ENCODE data around the gene HIP1R. TPM values are rescaled to one million over a fixed set of nuclear protein-coding genes. Genes with fewer than 3 reads are reported as not detected.

Gene HIP1R
- total and polyA plus RNA-seq, 2 of the 4 experiments (the other 2 are of a cell fraction) = 13.8 to 18.5 TPM

- no peak for DNase-seq
- WGBS, 2 experiments (ENCODE audit: extremely low coverage in 2 of 2, insufficient read length in 1 of 2) = 90% methylated on average over 31 of the region's 43 CpGs; no CpG with 5 or more reads in 1 of the 2 experiments
- H3K9me3 ChIP-seq (ENCODE audit: control insufficient read depth, insufficient read depth, low read length) = no peaks in the 10 kb centered on the region
- no peak overlapping the region for H3K4me2 ChIP-seq (ENCODE audit: low read depth, low read length)
- no TSS peak for BruUV-seq (replicated peaks)
- no peak overlapping the region for H3K4ac ChIP-seq (ENCODE audit: low read depth, low read length)
- POLR2A ChIA-PET (ENCODE audit: unreplicated experiment) = no interaction called here
- H2BK5ac ChIP-seq (ENCODE audit: low read depth, low read length, poor library complexity, severe bottlenecking) = no peak overlapping the region
- H4K20me1 ChIP-seq (ENCODE audit: insufficient read depth, low read length) = peaks cover 14% of the 10 kb centered on the region
- H2BK20ac ChIP-seq (ENCODE audit: low read depth, low read length) = no peak overlapping the region
- H3K56ac ChIP-seq (ENCODE audit: extremely low read depth, insufficient read depth, low read length) = no peak overlapping the region
- H3K23ac ChIP-seq (ENCODE audit: low read depth, low read length) = no peak overlapping the region
- no peak overlapping the region for H4K8ac ChIP-seq (ENCODE audit: low read depth in 2 of 2, low read length in 2 of 2)
- no peaks in the 10 kb centered on the region for H3K27me3 ChIP-seq (ENCODE audit: control insufficient read depth, insufficient read depth, low read length)
- intact Hi-C loops (cut with micrococcal nuclease) = no loop called here
- no peak overlapping the region for H2BK15ac ChIP-seq (ENCODE audit: low read depth, low read length)
- H2AK5ac ChIP-seq (ENCODE audit: low read depth, low read length) = no peak overlapping the region
- no peak overlapping the region for H2BK120ac ChIP-seq (ENCODE audit: low read depth, low read length)
- dilution Hi-C loops (cut with HindIII; ENCODE audit: low sequenced_read_pairs, unreplicated experiment) = no loop called here
- H3K9ac ChIP-seq (ENCODE audit: low read depth, low read length) = no peak overlapping the region
- no peak overlapping the region for H3K14ac ChIP-seq (replicated peaks; ENCODE audit: low read depth, low read length)
- H3K18ac ChIP-seq (ENCODE audit: low read depth, low read length) = no peak overlapping the region
- H3K9me1 ChIP-seq (ENCODE audit: insufficient read depth, low read length) = no peaks in the 10 kb centered on the region; the same call in 1 of the 2 replicates
- H2AFZ ChIP-seq (replicated peaks; ENCODE audit: low read length, poor library complexity) = no peak overlapping the region
- H3K4me1 ChIP-seq (ENCODE audit: control insufficient read depth, insufficient read depth, low read length) = no peaks in the 10 kb centered on the region
- H3K79me1 ChIP-seq (ENCODE audit: low read depth in 1 of 2, low read length in 2 of 2) = peaks cover 18 to 49% of the 10 kb centered on the region in 2 experiments
- no peak for ATAC-seq (ENCODE audit: low read depth)
- no peak overlapping the region for H3K4me3 ChIP-seq (ENCODE audit: insufficient read depth, low read depth, low read length)
- peaks cover 60% of the 10 kb centered on the region for H3K36me3 ChIP-seq (ENCODE audit: control insufficient read depth, insufficient read depth, low read length)
- TF ChIP-seq BHLHE40 (IDR thresholded peaks at IDR 0.05; ENCODE audit: low read depth, low read length) (0 out of 2 replicates have a peak, but pooled peaks have one; percentile 43), CTCF (conservative IDR thresholded peaks at IDR 0.05; ENCODE audit: low read depth, low read length) (peak; percentile 31), POLR2A (IDR thresholded peaks at IDR 0.05; ENCODE audit: low read depth, low read length) (no peak)
- CTCF ChIA-PET = interaction anchor here (0.6 kb wide), 1 partner anchor 32 kb away, joined by 3 read pairs; no protein-coding TSS in a partner anchor
- in situ Hi-C loops (cut with MboI; ENCODE audit: low sequenced_read_pairs) = no loop called here
- H4K91ac ChIP-seq (ENCODE audit: insufficient read depth, low read depth, low read length) = no peak overlapping the region
- H3K27ac ChIP-seq (ENCODE audit: insufficient read depth, low read length) = no peak overlapping the region
- H4K5ac ChIP-seq (ENCODE audit: low read depth, low read length) = no peak overlapping the region
- H2AK9ac ChIP-seq (replicated peaks; ENCODE audit: low read depth, low read length, poor library complexity) = no peak overlapping the region
Observed at GRCh38 chr12:122865268-122866231, 30.3 kb downstream of the HIP1R start.

All from IMR-90 (cell line).